Transverse colon (tissue), 4 donors: ENCODE data around the gene EID3.

Source experiments
- POLR2A ChIP-seq: fragments of 450-650 bp; IDR thresholded peaks from one replicate; pipeline ENCODE4 v1.6.1; 2016; ENCODE audit warnings: antibody characterized with exemption, mild to moderate bottlenecking, moderate library complexity
- POLR2AphosphoS5 ChIP-seq, 3 donors: sonication (generic); formaldehyde crosslinking; IDR thresholded peaks; one replicate each; pipeline ENCODE4 v1.6.1; 2016; ENCODE audit warnings: antibody characterized with exemption in 3 of 3
- TF ChIP-seq, protein P1 (sequence below), 5 experiments: fragments of 200-600 bp in 3 of 5; fragments of 450-650 bp in 2 of 5; sonication (generic) in 3 of 5; IDR thresholded peaks; 1 replicate in 2 of 5; 2 replicates in 3 of 5; pipeline ENCODE4 v1.5.1; 2016 to 2017; ENCODE audit warnings: antibody characterized with exemption in 5 of 5, inconsistent platforms in 3 of 5, mild to moderate bottlenecking in 2 of 5, moderate library complexity in 1 of 5

DNA sequence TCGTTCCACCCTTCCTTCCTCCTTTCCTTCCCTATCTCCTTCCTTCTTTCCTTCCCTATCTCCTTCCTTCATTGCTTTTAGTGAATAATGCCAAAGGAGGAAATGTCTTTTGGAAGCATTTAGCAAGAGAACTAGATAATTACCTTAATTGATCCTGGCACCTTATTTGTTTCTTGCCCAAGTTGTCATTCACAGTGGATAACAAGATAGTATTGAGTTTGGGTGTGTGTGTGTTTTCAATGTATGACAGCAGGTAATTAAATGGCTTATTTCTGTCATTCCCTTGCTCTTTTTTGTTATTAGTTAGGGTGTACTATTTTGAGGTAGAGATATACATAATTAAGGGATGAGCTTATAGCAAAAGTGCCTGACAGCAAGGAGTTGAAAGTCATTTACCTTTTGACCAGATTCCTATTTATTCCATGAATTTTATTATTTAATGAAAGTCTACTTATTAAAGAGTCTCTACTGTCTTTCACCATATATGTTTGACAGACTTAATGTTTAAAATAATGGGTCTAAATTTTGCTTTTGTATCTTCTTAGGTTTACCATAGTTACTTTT lies 30.2 kb downstream of the EID3 start:
- no peak for TF ChIP-seq POLR2A
- TF ChIP-seq, protein P1, sequence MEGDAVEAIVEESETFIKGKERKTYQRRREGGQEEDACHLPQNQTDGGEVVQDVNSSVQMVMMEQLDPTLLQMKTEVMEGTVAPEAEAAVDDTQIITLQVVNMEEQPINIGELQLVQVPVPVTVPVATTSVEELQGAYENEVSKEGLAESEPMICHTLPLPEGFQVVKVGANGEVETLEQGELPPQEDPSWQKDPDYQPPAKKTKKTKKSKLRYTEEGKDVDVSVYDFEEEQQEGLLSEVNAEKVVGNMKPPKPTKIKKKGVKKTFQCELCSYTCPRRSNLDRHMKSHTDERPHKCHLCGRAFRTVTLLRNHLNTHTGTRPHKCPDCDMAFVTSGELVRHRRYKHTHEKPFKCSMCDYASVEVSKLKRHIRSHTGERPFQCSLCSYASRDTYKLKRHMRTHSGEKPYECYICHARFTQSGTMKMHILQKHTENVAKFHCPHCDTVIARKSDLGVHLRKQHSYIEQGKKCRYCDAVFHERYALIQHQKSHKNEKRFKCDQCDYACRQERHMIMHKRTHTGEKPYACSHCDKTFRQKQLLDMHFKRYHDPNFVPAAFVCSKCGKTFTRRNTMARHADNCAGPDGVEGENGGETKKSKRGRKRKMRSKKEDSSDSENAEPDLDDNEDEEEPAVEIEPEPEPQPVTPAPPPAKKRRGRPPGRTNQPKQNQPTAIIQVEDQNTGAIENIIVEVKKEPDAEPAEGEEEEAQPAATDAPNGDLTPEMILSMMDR (IDR thresholded peaks at IDR 0.05) = no peak
- TF ChIP-seq POLR2AphosphoS5 (IDR thresholded peaks at IDR 0.05) = no peak
